Measurements from ENCODE around the gene ADAMTS15. TPM values are rescaled to one million over a fixed set of nuclear protein-coding genes. Genes with fewer than 3 reads are reported as not detected.

ADAMTS15 gene
- total RNA-seq, 1 donor from 2014 or later = 13.8 TPM

DNA sequence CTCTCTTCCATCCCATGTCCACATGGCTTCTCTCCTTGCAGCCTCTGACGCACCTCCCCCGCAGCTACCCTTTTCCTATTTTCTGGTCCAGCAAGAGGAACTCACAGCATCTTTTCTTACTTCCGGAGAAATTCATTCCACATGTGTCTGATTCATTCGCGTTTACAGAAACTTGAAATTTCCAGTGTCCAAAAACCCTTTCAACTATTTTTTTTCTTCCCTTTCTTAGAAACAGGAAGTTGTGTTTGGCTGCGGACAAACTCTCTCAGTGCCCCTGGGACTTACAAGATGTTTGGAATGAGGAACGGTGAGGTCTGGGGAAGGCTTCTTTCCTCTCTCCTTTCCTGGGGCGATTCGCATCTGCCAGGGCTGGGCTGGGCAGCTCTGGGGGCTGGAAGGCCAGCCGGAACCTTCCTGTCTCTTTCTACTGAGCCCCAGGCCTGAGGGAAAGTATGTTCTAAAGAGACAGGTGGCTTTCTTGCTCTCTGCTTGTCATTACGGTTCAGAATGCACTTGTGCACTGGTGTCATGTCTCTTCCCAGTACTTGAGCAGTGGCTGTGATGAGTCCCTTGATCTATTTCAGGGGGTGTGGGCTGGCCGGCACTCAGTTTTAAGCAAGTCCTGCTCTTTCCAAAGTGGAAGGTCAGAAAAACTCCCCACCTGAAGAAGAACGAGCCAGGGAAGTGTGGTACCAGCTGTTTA, 47.5 kb upstream of the ADAMTS15 start:
- DNase-seq (ENCODE audit: low read depth) = peak; percentile 69
- peaks cover 26% of the 10 kb centered on the region for H3K27me3 ChIP-seq (ENCODE audit: insufficient read depth, low read length)
- H3K79me2 ChIP-seq (ENCODE audit: insufficient read depth, low read length) = no peaks in the 10 kb centered on the region
- H3K36me3 ChIP-seq (ENCODE audit: insufficient read depth, low read length) = no peaks in the 10 kb centered on the region
- H3K27me3 Mint-ChIP-seq (ENCODE audit: low read depth, unreplicated experiment) = peaks cover 50% of the 10 kb centered on the region
- no peak overlapping the region for H3K4me3 ChIP-seq (ENCODE audit: insufficient read depth, low read depth, low read length)
- H3K27ac Mint-ChIP-seq (ENCODE audit: unreplicated experiment) = no peak overlapping the region
- H3K4me3 Mint-ChIP-seq (ENCODE audit: unreplicated experiment) = no peak overlapping the region
- H3K4me1 Mint-ChIP-seq (ENCODE audit: low read depth, unreplicated experiment) = peaks cover 23% of the 10 kb centered on the region
- H2AFZ ChIP-seq (ENCODE audit: low read depth, low read length) = peak overlapping the region; percentile 9
- no peak overlapping the region for H3K9ac ChIP-seq (ENCODE audit: low read length)
- peaks cover 30% of the 10 kb centered on the region for H3K4me1 ChIP-seq (ENCODE audit: insufficient read depth, low read length)
- no peaks in the 10 kb centered on the region for H3K36me3 Mint-ChIP-seq (ENCODE audit: low read depth, unreplicated experiment)
- no peaks in the 10 kb centered on the region for H3K9me3 ChIP-seq (ENCODE audit: insufficient read depth, low read depth, low read length)
- no peak for TF ChIP-seq EZH2 (IDR thresholded peaks at IDR 0.05; ENCODE audit: insufficient read depth, low read length)
- TF ChIP-seq, protein P1, sequence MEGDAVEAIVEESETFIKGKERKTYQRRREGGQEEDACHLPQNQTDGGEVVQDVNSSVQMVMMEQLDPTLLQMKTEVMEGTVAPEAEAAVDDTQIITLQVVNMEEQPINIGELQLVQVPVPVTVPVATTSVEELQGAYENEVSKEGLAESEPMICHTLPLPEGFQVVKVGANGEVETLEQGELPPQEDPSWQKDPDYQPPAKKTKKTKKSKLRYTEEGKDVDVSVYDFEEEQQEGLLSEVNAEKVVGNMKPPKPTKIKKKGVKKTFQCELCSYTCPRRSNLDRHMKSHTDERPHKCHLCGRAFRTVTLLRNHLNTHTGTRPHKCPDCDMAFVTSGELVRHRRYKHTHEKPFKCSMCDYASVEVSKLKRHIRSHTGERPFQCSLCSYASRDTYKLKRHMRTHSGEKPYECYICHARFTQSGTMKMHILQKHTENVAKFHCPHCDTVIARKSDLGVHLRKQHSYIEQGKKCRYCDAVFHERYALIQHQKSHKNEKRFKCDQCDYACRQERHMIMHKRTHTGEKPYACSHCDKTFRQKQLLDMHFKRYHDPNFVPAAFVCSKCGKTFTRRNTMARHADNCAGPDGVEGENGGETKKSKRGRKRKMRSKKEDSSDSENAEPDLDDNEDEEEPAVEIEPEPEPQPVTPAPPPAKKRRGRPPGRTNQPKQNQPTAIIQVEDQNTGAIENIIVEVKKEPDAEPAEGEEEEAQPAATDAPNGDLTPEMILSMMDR (IDR thresholded peaks at IDR 0.05; ENCODE audit: insufficient read depth, low read depth, low read length) = no peak
- H3K27ac ChIP-seq (ENCODE audit: low read depth, low read length) = no peak overlapping the region
- H3K4me2 ChIP-seq (ENCODE audit: low read length) = peak overlapping the region; percentile 67
- peak; percentile 82 for FAIRE-seq
- H3K9me3 Mint-ChIP-seq (ENCODE audit: unreplicated experiment) = no peaks in the 10 kb centered on the region
- no peaks in the 10 kb centered on the region for H4K20me1 ChIP-seq (ENCODE audit: insufficient read depth, low read length)

DNA sequence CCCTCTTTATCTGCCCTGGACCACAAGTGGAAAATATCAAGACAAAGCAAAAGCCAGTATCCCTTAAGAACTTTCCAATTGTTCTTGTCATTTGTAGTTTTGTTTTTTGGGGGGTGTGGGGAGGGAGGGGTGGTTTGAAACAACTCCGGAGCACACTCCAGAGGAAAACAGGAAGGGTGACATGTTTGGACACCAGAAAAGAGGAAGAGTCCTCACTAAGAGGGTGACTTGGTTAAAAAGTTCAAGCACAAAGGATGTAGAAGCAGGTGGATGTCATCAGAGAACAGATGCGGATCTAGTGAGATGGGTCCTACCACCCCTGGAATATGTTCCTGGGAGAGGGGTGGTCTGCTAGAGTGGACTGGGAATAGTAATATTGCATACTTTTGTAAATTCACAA, 45.9 kb upstream of the ADAMTS15 start:
- Mint-ChIP-seq H3K27me3 (ENCODE audit: low read depth, unreplicated experiment) (peaks cover 41% of the 10 kb centered on the region), H3K9me3 (ENCODE audit: unreplicated experiment) (no peaks in the 10 kb centered on the region), H3K4me1 (ENCODE audit: low read depth, unreplicated experiment) (peaks cover 23% of the 10 kb centered on the region), H3K36me3 (ENCODE audit: low read depth, unreplicated experiment) (no peaks in the 10 kb centered on the region), H3K27ac (ENCODE audit: unreplicated experiment) (peak overlapping the region; percentile 79), H3K4me3 (ENCODE audit: unreplicated experiment) (no peak overlapping the region)
- no peaks in the 10 kb centered on the region for H3K79me2 ChIP-seq (ENCODE audit: insufficient read depth, low read length)
- H3K9me3 ChIP-seq (ENCODE audit: insufficient read depth, low read depth, low read length) = no peaks in the 10 kb centered on the region
- no peak for FAIRE-seq
- no peak for DNase-seq (ENCODE audit: low read depth)
- H3K4me2 ChIP-seq (ENCODE audit: low read length) = peak overlapping the region; percentile 84
- TF ChIP-seq, protein P1 (IDR thresholded peaks at IDR 0.05; ENCODE audit: insufficient read depth, low read depth, low read length) = no peak
- TF ChIP-seq EZH2 (IDR thresholded peaks at IDR 0.05; ENCODE audit: insufficient read depth, low read length) = no peak
- H2AFZ ChIP-seq (ENCODE audit: low read depth, low read length) = no peak overlapping the region
- H3K27ac ChIP-seq (ENCODE audit: low read depth, low read length) = peak overlapping the region; percentile 68
- no peaks in the 10 kb centered on the region for H3K36me3 ChIP-seq (ENCODE audit: insufficient read depth, low read length)
- no peak overlapping the region for H3K4me3 ChIP-seq (ENCODE audit: insufficient read depth, low read depth, low read length)
- H3K4me1 ChIP-seq (ENCODE audit: insufficient read depth, low read length) = peaks cover 30% of the 10 kb centered on the region
- no peak overlapping the region for H3K9ac ChIP-seq (ENCODE audit: low read length)
- H4K20me1 ChIP-seq (ENCODE audit: insufficient read depth, low read length) = no peaks in the 10 kb centered on the region
- peaks cover 20% of the 10 kb centered on the region for H3K27me3 ChIP-seq (ENCODE audit: insufficient read depth, low read length)

DNA sequence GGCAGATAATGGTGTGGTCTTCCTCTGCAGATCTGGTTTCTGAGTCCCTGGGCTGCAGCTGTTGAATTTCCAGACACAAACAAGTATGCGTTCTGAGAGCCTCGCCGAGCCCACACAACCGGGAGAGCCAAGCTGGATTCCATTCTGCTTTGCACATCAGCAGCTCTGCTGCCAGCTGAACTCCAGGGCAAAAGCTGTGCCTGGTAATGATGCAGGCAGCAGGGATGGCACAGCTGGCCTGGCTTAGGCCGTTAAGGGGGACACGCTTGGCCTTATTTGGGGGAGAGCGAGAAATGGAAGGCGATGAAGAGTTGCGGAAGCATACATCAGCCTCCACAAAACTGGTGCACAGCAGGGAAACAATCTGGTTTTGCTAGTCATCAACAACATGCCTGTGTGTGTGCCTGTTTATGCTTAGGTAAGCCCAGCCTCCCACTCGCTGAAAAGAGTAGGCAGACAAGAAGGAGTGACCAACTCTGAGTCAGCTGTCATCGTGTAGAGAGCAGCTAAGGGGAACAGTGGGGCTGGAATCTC, 45.1 kb upstream of the ADAMTS15 start:
- Mint-ChIP-seq H3K9me3 (ENCODE audit: unreplicated experiment) (no peaks in the 10 kb centered on the region), H3K36me3 (ENCODE audit: low read depth, unreplicated experiment) (no peaks in the 10 kb centered on the region), H3K4me3 (ENCODE audit: unreplicated experiment) (no peak overlapping the region), H3K27me3 (ENCODE audit: low read depth, unreplicated experiment) (peaks cover 38% of the 10 kb centered on the region), H3K4me1 (ENCODE audit: low read depth, unreplicated experiment) (peaks cover 30% of the 10 kb centered on the region), H3K27ac (ENCODE audit: unreplicated experiment) (peak overlapping the region; percentile 79)
- Histone ChIP-seq H3K4me1 (ENCODE audit: insufficient read depth, low read length) (peaks cover 37% of the 10 kb centered on the region), H3K27me3 (ENCODE audit: insufficient read depth, low read length) (peaks cover 15% of the 10 kb centered on the region), H3K36me3 (ENCODE audit: insufficient read depth, low read length) (no peaks in the 10 kb centered on the region), H3K4me2 (ENCODE audit: low read length) (peak overlapping the region; percentile 84), H3K79me2 (ENCODE audit: insufficient read depth, low read length) (no peaks in the 10 kb centered on the region), H3K9ac (ENCODE audit: low read length) (peak overlapping the region; percentile 40), H2AFZ (ENCODE audit: low read depth, low read length) (peak overlapping the region; percentile 70), H4K20me1 (ENCODE audit: insufficient read depth, low read length) (no peaks in the 10 kb centered on the region), H3K4me3 (ENCODE audit: insufficient read depth, low read depth, low read length) (peak overlapping the region; percentile 48), H3K9me3 (ENCODE audit: insufficient read depth, low read depth, low read length) (no peaks in the 10 kb centered on the region), H3K27ac (ENCODE audit: low read depth, low read length) (peak overlapping the region; percentile 68)
- FAIRE-seq = peak; percentile 96
- peak; percentile 92 for DNase-seq (ENCODE audit: low read depth)
- TF ChIP-seq, protein P1 (IDR thresholded peaks at IDR 0.05; ENCODE audit: insufficient read depth, low read depth, low read length) = no peak
- TF ChIP-seq EZH2 (IDR thresholded peaks at IDR 0.05; ENCODE audit: insufficient read depth, low read length) = no peak
